D721Med (cell line): ENCODE measurements around the gene DIP2C.

ENCODE experiments used
- DNase-seq: peaks from one replicate; pipeline ENCODE4 v3.0.0; 2011; ENCODE audit warnings: low spot score; ENCODE audit not compliant: insufficient read length
- FAIRE-seq: peaks from 2 replicates; lab custom pipeline; 2011; peaks lifted over from hg19 to GRCh38; lab: Jason Lieb, UNC
- CTCF ChIP-seq: IDR thresholded peaks from 2 replicates; pipeline ENCODE4 v1.5.1; 2012; ENCODE audit warnings: mild to moderate bottlenecking, control low read depth; ENCODE audit not compliant: insufficient read depth; ENCODE audit errors: missing control alignments

Gene DIP2C

DNA sequence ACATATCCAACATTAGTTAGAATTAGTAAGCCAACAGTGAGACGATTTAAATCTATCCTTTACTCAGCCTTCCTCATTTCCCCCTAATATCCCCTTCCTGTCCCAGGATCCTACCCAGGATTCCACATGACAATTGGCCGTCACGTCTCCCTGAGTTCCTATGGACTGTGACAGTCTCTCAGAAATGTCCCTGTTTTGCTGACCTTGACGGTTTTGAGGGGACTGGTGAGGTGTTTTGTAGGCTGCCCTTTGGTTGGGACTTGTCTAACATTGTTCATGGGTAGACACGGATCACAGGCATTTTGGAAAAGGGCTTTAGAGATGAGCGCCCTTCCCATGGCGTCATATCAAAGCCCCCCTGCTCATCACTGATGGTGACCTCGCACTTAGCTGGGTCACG, 391.4 kb downstream of the DIP2C start:
- DNase-seq = no peak
- no peak for TF ChIP-seq CTCF
- no peak for FAIRE-seq

DNA sequence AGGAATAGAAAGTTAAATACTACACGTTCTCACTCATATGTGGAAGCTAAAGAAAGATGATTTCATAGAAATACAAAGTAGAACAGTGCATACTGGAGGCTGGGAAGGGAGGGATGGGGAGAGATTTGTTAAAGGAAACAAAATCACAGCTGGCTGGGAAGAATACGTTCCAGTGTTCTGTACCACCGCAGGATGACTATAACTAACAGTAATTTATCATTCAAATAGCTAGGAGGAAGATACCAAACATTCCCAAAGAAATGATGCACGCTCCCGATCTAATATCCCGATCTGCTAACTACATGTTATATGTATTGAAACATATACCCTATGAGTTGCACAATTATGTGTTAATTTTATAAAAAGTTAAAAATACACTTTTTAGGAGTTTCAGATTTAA, 391.9 kb downstream of the DIP2C start:
- no peak for TF ChIP-seq CTCF
- no peak for FAIRE-seq
- DNase-seq = no peak

GRCh38 chr10:293636-294035, 395.8 kb downstream of the DIP2C start:
- DNase-seq = no peak
- no peak for TF ChIP-seq CTCF
- no peak for FAIRE-seq

DNA sequence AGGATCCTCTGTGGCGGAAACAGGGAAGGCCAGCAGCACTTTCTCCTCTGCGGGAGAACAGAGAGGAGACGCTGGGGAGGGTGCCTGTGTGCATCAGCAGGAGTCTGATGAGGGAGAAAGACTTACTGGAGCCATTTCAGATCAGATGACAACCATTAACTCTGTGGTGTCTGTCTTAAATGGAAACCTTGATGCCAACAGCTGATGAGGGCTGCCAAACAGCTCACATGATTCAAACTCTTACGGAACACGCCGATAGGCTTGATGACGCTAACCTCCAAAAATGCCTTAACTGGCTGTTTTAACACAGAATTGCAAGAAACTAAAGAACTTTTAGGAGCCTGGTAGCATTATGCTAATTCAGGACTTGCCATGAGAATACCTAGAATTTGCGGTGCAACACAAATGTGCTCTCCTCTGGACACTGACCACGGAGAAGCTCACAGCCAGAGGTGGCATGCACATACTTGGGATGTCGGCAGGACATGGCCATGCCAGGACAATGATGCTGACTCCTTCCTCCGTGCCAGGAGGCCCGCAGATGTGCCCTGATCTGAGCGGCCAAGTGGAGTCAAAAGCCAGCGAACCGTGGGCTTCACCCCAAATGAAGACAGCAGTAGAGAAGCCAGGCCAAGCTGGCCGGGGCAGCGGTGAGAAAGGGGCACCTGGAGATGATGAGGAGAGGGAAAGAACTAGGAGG, 399.3 kb downstream of the DIP2C start:
- no peak for DNase-seq
- TF ChIP-seq CTCF = no peak
- no peak for FAIRE-seq

DNA sequence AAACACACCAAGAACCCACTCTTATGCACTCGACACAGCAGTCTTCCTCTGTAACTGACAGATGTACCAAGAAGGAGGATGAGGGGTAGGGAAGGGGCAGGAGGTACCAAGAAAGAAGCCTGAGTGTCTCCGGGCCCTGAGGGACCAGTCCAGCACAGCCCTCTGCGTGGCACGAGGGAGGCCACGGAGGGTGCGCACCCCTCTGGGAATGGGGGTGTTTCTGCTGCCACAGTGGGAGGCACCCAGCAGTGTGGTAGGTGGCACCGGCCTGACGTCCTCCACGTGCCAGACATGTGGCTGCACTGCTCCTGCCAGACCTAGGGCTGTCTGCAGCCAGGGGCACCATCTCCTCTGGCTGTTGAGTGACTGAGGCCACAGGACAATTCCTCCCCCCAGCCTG, 399.9 kb downstream of the DIP2C start:
- DNase-seq (no peak), FAIRE-seq (no peak)
- TF ChIP-seq CTCF = no peak

DNA sequence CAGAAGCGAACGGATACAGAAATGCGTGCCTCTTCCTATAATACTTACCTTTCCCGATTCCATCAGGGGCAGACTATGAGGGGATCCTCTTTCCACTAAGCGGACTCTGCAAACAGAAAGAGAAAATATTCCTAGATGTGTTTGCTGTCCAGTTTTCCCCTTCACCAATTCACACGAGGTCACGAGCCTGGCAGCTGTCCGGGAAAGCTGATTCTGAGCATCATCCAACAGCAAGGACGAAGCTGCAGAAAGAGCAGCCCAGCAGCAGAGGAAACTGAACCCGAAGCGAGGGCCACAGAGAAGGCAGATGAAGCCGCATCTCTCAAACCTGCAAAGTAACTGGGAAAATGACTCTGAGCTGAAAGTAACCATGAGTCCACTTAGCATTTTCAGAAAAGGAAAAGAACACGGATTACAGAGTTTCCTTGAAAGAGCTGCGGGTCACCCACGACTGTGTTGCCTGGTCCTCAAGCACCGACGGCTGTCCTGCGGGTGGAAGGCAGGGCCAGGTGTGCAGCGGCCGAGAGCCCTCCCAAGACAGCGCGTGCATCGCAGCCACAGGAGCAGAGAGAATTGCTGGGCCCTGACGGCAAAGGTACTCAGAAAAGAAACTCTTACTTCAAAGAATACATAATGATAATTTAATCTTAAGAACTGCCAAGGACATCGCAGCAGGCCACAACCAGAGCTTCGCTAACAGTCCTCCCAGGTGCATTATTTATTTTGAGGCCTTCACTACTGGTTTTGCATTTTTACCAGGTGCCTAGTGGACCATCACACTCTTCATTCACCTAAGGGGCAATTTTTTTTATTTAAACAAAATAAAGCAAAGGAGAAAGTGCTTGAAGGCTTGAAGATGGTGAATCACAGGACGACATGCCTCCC, 400.9 kb downstream of the DIP2C start:
- TF ChIP-seq CTCF = no peak
- DNase-seq (no peak), FAIRE-seq (no peak)

DNA sequence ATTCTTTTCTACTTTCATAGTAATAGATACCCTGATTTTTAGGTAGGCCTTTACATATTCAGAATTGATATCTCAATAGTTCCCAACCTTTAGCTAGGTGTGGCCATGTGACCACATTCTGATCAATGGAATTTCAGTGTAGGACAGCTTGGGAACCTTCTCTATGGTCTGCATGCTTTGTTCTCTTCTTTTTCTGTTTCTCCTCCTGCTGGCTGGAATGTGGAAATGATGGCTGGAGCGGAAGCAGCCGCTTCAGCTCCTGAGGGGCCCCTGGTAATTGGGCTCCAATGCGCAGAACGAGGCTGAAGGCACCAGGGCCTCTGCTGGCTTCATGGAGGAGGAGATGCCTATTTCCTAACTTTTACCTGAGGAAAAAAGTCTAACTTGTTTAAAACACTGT, 401.7 kb downstream of the DIP2C start:
- TF ChIP-seq CTCF = no peak
- FAIRE-seq = no peak
- no peak for DNase-seq
